Activated T-helper 1 cell treated with anti-CD3 and anti-CD28 coated beads, Interleukin-2, amount 50 U/mL, for 16 hours (primary cell): ENCODE results near the gene CEP295NL.
A peak's percentile ranks its signal among the peaks of the same experiment; 100 is the strongest.
"Not testable (repeated sequence)": the region's sequence is repeated elsewhere in the genome, so short reads cannot be mapped to it uniquely, and the experiment has no call there.

Source experiments
- DNase-seq, 2 donors: peaks; one replicate each; pipeline ENCODE4 v3.0.0-alpha.2; 2020; ENCODE audit warnings: low read depth in 1 of 2, low spot score in 1 of 2

Gene CEP295NL

DNA sequence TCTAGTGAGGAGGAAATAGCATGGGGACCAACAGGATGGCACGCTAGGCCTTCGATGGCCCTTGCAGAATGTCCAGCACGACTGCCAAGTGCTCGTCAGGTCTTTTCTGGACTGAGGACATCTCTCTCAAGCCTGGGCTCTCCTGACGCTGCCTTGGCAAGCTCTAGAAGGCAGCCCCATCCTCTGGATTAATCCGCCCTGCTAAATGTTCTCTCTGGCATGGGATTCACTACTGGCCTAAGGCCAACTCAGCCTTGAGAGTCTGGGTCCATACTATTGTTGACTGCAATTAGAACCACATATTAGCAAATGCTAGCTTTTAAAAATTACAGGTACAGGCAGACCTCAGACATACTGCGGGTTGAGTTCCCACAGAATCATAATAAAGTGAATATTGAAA lies 2.5 kb upstream of the CEP295NL start:
- DNase-seq, result no peak

GRCh38 chr17:78905116-78905515 lies 2.1 kb upstream of the CEP295NL start:
- DNase-seq, result no peak

GRCh38 chr17:78904371-78904770 lies 1.4 kb upstream of the CEP295NL start:
- DNase-seq, result no peak

DNA sequence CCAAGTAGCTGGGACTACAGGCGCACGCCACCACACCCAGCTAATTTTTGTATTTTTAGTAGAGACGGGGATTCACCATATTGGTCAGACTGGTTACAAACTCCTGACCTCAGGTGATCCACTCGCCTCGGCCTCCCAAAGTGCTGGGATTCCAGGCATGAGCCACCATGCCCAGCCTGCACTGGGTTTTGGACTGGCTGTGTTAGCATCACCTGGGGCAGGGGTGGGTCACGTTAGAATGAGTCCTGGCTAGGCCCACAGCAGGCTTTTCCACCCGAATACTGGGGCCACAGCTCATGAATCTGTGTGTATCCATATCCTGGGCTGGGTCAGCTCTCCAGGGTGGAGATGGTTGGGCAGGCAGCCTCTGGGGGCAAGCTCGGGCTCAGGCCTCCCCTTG lies 770 bp downstream of the CEP295NL start:
- not testable (repeated sequence) for DNase-seq

DNA sequence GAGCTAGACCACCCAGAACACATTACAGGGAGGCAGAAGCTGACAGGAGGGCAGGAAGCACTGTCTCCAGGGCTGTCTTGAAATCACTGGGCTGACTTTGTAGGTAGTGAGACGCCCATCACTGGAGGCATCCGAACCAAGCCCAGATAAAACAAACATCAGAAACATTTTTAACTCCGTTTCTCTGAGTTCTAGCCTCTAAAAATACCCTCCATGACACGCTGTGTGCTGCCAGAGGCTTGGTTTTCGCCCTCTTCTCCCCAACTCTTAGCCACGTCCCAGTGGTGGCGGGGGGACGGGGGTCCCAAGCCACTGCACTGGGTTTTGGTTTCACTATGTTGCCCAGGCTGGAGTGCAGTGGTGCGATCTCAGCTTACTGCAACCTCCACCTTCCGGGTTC lies 1.2 kb downstream of the CEP295NL start:
- DNase-seq, result no peak

- DNase-seq, result no peak
These were observed 2.2 kb downstream of the CEP295NL start for GRCh38 chr17:78900816-78901215.

- DNase-seq, result no peak
These were observed 3.4 kb downstream of the CEP295NL start for GRCh38 chr17:78899361-78900260.

DNA sequence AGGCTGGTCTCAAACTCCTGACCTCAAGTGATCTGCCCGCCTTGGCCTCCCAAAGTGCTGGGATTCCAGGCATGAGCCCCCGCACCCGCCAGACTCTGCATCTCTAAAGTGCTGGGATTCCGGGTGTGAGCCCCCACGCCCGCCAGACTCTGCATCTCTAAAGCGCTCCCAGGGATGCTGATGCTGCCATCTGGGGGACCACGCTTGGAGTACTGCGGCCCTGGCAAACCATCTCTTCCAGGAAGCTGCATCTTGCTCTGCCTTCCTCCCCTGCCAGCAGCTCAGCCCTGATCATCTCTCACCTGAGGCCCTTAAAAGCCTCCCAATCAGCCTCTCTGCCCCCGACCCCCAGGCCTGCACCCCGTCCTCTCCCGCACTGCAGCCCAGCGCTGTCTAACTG lies 4.1 kb downstream of the CEP295NL start:
- no peak for DNase-seq

GRCh38 chr17:78898075-78898836 lies 4.7 kb downstream of the CEP295NL start:
- no peak for DNase-seq

DNA sequence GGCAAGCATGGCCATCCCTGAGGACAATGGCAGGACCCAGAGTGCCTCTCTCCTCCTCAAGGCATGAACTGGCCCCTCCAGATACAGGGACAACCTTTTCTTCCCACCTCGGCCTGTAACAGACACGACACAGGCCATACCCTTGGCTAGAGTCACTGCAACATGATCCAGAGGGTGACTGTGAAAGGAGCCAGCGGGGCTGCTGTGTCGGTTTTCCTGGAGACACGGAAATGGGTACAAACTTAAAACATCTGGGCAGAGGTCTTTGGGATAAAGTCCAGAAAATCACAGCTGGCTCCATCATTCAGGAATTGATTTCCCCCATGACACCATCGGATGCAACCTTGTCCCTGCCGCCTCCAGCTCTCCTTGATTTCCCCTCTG lies 5.3 kb downstream of the CEP295NL start:
- no peak for DNase-seq

- DNase-seq, result no peak
These were observed 6.0 kb downstream of the CEP295NL start for GRCh38 chr17:78896834-78897663.

DNA sequence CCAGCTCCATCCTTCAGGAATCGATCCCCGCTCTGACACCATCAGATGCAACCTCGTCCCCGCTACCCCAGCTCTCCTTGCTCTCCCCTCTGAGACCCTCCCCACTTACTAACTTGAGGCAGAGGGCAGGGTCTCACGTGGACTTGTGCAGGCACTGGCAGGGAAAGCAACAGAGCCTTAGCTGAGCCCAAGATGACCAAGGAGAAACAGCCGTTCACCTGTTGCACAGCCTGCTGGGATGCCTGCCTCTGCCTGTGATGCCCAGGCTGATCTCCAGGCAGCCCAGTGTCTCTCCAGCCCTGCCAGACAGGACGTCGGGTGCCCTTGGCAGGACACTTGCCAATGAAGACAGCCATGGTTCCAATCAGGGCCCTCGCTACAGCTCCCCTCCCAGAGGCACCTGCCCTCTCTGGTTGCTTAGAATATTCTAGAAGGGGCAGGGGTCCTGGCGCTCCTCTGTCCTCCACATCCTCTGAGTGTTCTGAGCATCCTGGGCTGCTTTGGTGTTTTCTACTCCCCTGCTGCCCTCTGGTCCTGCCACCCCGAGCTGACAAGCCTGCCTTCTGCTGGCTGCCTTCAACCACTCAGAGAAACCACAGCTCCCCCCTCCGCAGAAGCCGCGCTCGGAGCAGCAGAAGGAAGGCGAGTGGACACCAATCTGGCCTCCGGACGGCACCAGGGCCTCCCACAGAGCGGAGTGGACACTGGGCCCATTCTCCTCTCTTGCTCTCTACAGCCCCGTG lies 6.7 kb downstream of the CEP295NL start:
- no peak for DNase-seq

DNA sequence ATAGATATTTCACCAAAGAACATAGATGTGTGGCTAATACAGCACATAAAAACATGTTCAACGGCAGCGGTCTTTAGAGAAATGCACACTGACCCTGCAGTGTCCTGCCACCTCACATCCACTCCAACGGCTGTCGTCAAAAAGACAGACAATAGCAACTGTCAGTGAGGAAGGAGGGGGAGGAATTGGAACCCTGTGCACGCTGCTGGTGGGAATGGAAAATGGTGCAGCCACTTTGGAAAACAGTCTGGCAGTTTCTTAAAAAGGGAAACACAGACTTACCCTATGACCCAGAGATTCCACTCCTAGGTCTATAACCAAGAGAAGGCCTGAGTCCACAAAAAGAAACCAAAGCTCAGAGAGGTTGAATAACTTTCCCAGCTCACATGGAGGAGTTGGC lies 7.7 kb downstream of the CEP295NL start:
- no peak for DNase-seq

- DNase-seq, result no peak
These were observed 9.3 kb downstream of the CEP295NL start for GRCh38 chr17:78893684-78894083.

DNA sequence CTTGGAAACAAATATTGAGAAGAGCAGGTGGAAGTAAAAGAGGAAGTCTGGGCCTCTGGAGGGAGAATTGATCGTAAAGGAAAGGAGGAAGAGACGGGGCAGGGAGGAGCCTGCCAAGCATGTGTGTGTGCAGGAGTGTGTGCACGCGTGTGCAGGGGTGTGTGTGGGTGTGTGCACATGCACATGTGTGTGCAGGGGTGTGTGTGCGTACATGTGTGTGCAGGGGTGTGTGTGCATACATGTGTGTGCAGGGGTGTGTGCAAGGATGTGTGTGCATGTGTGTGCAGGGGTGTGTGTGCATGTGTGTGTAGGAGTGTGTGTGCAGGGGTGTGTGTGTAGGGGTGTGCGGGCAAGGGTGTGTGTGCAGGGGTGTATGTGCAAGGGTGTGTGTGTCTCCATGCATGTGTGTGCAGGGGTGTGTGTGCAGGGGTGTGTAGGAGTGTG lies 10.0 kb downstream of the CEP295NL start:
- no peak for DNase-seq

DNA sequence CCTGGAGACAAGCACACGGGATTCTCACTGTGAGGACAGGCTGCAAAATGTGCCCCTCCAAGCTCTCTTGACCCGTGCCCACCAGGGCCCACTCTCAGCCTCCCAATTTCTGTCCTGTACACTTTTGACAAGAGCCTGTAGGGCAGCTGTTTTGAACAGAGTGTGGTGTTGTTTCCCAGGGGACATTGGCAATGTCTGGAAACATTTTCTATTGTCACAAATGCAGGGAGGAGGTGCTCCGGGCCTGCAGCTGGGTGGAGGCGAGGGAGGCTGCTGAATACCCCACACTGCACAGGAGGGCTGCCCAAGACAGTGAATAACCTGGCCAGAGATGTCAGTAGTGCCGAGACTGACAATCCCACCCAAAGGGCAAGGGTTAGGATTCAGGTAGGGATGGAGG lies 10.5 kb downstream of the CEP295NL start:
- no peak for DNase-seq

GRCh38 chr17:78892062-78892456 lies 10.9 kb downstream of the CEP295NL start:
- no peak for DNase-seq

- no peak for DNase-seq
These were observed 11.5 kb downstream of the CEP295NL start for GRCh38 chr17:78891406-78892061.

DNA sequence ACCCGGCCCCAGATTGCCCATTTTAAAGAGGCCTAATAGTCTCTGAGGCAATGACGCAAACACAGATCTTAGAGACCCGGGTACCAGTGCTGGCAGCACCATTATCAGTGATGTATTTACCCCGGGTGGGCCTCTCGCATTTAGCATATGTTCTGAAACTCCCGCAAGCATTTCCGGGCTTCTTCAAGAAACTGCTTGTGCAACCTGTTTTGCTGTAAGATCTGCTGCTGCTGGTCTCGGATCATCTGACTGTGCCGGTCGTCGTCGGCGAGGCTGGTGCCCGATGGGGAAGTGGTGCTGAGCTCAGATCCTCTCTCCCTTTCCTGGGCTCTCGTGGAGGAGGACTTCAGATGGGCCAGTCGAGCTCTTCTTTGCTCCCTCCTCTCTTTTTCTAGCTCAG lies 12.5 kb downstream of the CEP295NL start:
- DNase-seq, result peak in 1 of 2 donors; percentile 24

DNA sequence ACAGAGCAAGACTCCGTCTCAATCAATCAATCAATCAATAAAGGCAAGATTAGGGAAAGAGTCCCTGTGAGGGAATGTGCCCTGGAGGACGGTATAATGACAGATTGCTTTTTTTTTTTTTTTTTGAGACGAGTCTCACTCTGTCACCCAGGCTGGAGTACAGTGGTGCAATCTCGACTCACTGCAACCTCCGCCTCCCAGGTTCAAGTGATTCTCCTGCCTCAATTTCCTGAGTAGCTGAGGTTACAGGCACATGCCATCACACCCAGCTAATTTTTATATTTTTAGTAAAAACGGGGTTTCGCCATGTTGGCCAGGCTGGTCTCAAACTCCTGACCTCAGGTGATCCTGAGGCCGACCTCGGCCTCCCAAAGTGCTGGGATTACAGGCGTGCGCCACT lies 12.9 kb downstream of the CEP295NL start:
- not testable (repeated sequence) for DNase-seq
